Measurements from ENCODE around the gene CREB5. TPM values are rescaled to one million over a fixed set of nuclear protein-coding genes. Genes with fewer than 3 reads are reported as not detected.

CREB5 gene
- polyA plus RNA-seq, 1 experiment: 3.9 TPM

GRCh38 chr7:28631995-28632394 lies 219.7 kb downstream of the CREB5 start:
- Histone ChIP-seq H3K36me3 (ENCODE audit: control insufficient read depth, insufficient read depth, low read length) (no peaks in the 10 kb centered on the region), H3K4me3 (ENCODE audit: low read depth, low read length) (no peak overlapping the region), H3K27me3 (ENCODE audit: control insufficient read depth, insufficient read depth, low read length) (peaks cover 1% of the 10 kb centered on the region; the same call in 1 of the 2 replicates)
- TF ChIP-seq CTCF (IDR thresholded peaks at IDR 0.05; ENCODE audit: insufficient read depth, low read depth, low read length): no peak
- no peak for DNase-seq (ENCODE audit: low read depth)
- CTCF ChIA-PET: interaction anchor here (1.5 kb wide), 1 partner anchor 335 kb away, joined by 3 read pairs; no protein-coding TSS in a partner anchor
- POLR2A ChIA-PET: no interaction called here

- H3K36me3 ChIP-seq (ENCODE audit: control insufficient read depth, insufficient read depth, low read length): no peaks in the 10 kb centered on the region
- no peak overlapping the region for H3K4me3 ChIP-seq (ENCODE audit: low read depth, low read length)
- CTCF ChIA-PET: no interaction called here
- DNase-seq (ENCODE audit: low read depth): no peak
- no peaks in the 10 kb centered on the region; the same call in 1 of the 2 replicates for H3K27me3 ChIP-seq (ENCODE audit: control insufficient read depth, insufficient read depth, low read length)
- POLR2A ChIA-PET: no interaction called here
- no peak for TF ChIP-seq CTCF (IDR thresholded peaks at IDR 0.05; ENCODE audit: insufficient read depth, low read depth, low read length)
These were observed 226.6 kb downstream of the CREB5 start for GRCh38 chr7:28638914-28639313.

- DNase-seq (ENCODE audit: low read depth): no peak
- POLR2A ChIA-PET: no interaction called here
- Histone ChIP-seq H3K4me3 (ENCODE audit: low read depth, low read length) (no peak overlapping the region), H3K36me3 (ENCODE audit: control insufficient read depth, insufficient read depth, low read length) (no peaks in the 10 kb centered on the region), H3K27me3 (ENCODE audit: control insufficient read depth, insufficient read depth, low read length) (no peaks in the 10 kb centered on the region; the same call in none of the 2 replicates)
- no peak for TF ChIP-seq CTCF (IDR thresholded peaks at IDR 0.05; ENCODE audit: insufficient read depth, low read depth, low read length)
- CTCF ChIA-PET: interaction anchor here (0.6 kb wide), 1 partner anchor 287 kb away, joined by 3 read pairs; no protein-coding TSS in a partner anchor
These were observed 227.7 kb downstream of the CREB5 start for GRCh38 chr7:28640001-28640400.

- no peak for TF ChIP-seq CTCF (IDR thresholded peaks at IDR 0.05; ENCODE audit: insufficient read depth, low read depth, low read length)
- Histone ChIP-seq H3K36me3 (ENCODE audit: control insufficient read depth, insufficient read depth, low read length) (no peaks in the 10 kb centered on the region), H3K4me3 (ENCODE audit: low read depth, low read length) (no peak overlapping the region), H3K27me3 (ENCODE audit: control insufficient read depth, insufficient read depth, low read length) (no peaks in the 10 kb centered on the region; the same call in none of the 2 replicates)
- ChIA-PET POLR2A (interaction anchor here (1.0 kb wide), 1 partner anchor 325 kb away, joined by 7 read pairs; no protein-coding TSS in a partner anchor), CTCF (interaction anchor here (1.0 kb wide), 1 partner anchor 15 kb away, joined by 5 read pairs; no protein-coding TSS in a partner anchor)
- no peak for DNase-seq (ENCODE audit: low read depth)
These were observed 229.6 kb downstream of the CREB5 start for GRCh38 chr7:28641752-28642545.

GRCh38 chr7:28643188-28643569 lies 230.9 kb downstream of the CREB5 start:
- Histone ChIP-seq H3K27me3 (ENCODE audit: control insufficient read depth, insufficient read depth, low read length) (no peaks in the 10 kb centered on the region; the same call in 1 of the 2 replicates), H3K4me3 (ENCODE audit: low read depth, low read length) (no peak overlapping the region), H3K36me3 (ENCODE audit: control insufficient read depth, insufficient read depth, low read length) (no peaks in the 10 kb centered on the region)
- CTCF ChIA-PET: no interaction called here
- POLR2A ChIA-PET: interaction anchor here (1.0 kb wide), 1 partner anchor 326 kb away, joined by 7 read pairs; no protein-coding TSS in a partner anchor
- no peak for TF ChIP-seq CTCF (IDR thresholded peaks at IDR 0.05; ENCODE audit: insufficient read depth, low read depth, low read length)
- DNase-seq (ENCODE audit: low read depth): no peak

Data from BJ (cell line).